ENCODE results near the gene DCAF12. TPM values are rescaled to one million over a fixed set of nuclear protein-coding genes. Genes with fewer than 3 reads are reported as not detected.
A peak's percentile ranks its signal among the peaks of the same experiment; 100 is the strongest.

The DCAF12 gene
- total RNA-seq, 1 donor from 2014 or later, result 42.8 TPM

GRCh38 chr9:34084562-34084961, 41.9 kb downstream of the DCAF12 start:
- Mint-ChIP-seq H3K27me3 (ENCODE audit: low read depth) (no peaks in the 10 kb centered on the region), H3K9me3 (no peaks in the 10 kb centered on the region), H3K4me3 (ENCODE audit: low read depth) (no peak overlapping the region), H3K36me3 (ENCODE audit: low read depth) (peaks cover 30% of the 10 kb centered on the region), H3K4me1 (ENCODE audit: low read depth) (peaks cover 5% of the 10 kb centered on the region), H3K27ac (no peak overlapping the region)
- DNase-seq (ENCODE audit: low spot score), result no peak
- intact Hi-C loops (cut with micrococcal nuclease), result no loop called here

- no peak for DNase-seq (ENCODE audit: low spot score)
- Mint-ChIP-seq H3K9me3 (no peaks in the 10 kb centered on the region), H3K27ac (no peak overlapping the region), H3K27me3 (ENCODE audit: low read depth) (no peaks in the 10 kb centered on the region), H3K4me1 (ENCODE audit: low read depth) (no peaks in the 10 kb centered on the region), H3K4me3 (ENCODE audit: low read depth) (no peak overlapping the region), H3K36me3 (ENCODE audit: low read depth) (no peaks in the 10 kb centered on the region)
- intact Hi-C loops (cut with micrococcal nuclease), result no loop called here
Measured at GRCh38 chr9:34079181-34079580, 47.3 kb downstream of the DCAF12 start.

GRCh38 chr9:34072868-34073590, 53.5 kb downstream of the DCAF12 start:
- no peaks in the 10 kb centered on the region for H3K4me1 Mint-ChIP-seq (ENCODE audit: low read depth)
- intact Hi-C loops (cut with micrococcal nuclease), result loop anchor here (5.0 kb wide), 2 partner anchors 61 to 261 kb away; no protein-coding TSS in a partner anchor
- no peaks in the 10 kb centered on the region for H3K27me3 Mint-ChIP-seq (ENCODE audit: low read depth)
- H3K9me3 Mint-ChIP-seq, result no peaks in the 10 kb centered on the region
- DNase-seq (ENCODE audit: low spot score), result no peak
- no peaks in the 10 kb centered on the region for H3K36me3 Mint-ChIP-seq (ENCODE audit: low read depth)
- H3K4me3 Mint-ChIP-seq (ENCODE audit: low read depth), result no peak overlapping the region
- no peak overlapping the region for H3K27ac Mint-ChIP-seq

GRCh38 chr9:34072410-34072809, 54.1 kb downstream of the DCAF12 start:
- no peaks in the 10 kb centered on the region for H3K4me1 Mint-ChIP-seq (ENCODE audit: low read depth)
- no peak overlapping the region for H3K4me3 Mint-ChIP-seq (ENCODE audit: low read depth)
- no peaks in the 10 kb centered on the region for H3K9me3 Mint-ChIP-seq
- H3K27me3 Mint-ChIP-seq (ENCODE audit: low read depth), result no peaks in the 10 kb centered on the region
- no peak overlapping the region for H3K27ac Mint-ChIP-seq
- H3K36me3 Mint-ChIP-seq (ENCODE audit: low read depth), result no peaks in the 10 kb centered on the region
- no peak for DNase-seq (ENCODE audit: low spot score)
- intact Hi-C loops (cut with micrococcal nuclease), result loop anchor here (5.0 kb wide), 2 partner anchors 60 to 260 kb away; no protein-coding TSS in a partner anchor

- Mint-ChIP-seq H3K9me3 (no peaks in the 10 kb centered on the region), H3K4me1 (ENCODE audit: low read depth) (no peaks in the 10 kb centered on the region), H3K27me3 (ENCODE audit: low read depth) (no peaks in the 10 kb centered on the region), H3K4me3 (ENCODE audit: low read depth) (no peak overlapping the region), H3K27ac (no peak overlapping the region), H3K36me3 (ENCODE audit: low read depth) (no peaks in the 10 kb centered on the region)
- DNase-seq (ENCODE audit: low spot score), result no peak
- intact Hi-C loops (cut with micrococcal nuclease), result loop anchor here (5.0 kb wide), 2 partner anchors 58 to 258 kb away; no protein-coding TSS in a partner anchor
Measured at GRCh38 chr9:34070606-34071324, 55.7 kb downstream of the DCAF12 start.

- no peak overlapping the region for H3K27ac Mint-ChIP-seq
- intact Hi-C loops (cut with micrococcal nuclease), result loop anchor here (5.0 kb wide), 2 partner anchors 58 to 258 kb away; no protein-coding TSS in a partner anchor
- H3K4me1 Mint-ChIP-seq (ENCODE audit: low read depth), result no peaks in the 10 kb centered on the region
- H3K36me3 Mint-ChIP-seq (ENCODE audit: low read depth), result no peaks in the 10 kb centered on the region
- no peaks in the 10 kb centered on the region for H3K27me3 Mint-ChIP-seq (ENCODE audit: low read depth)
- no peak overlapping the region for H3K4me3 Mint-ChIP-seq (ENCODE audit: low read depth)
- no peaks in the 10 kb centered on the region for H3K9me3 Mint-ChIP-seq
- DNase-seq (ENCODE audit: low spot score), result no peak
Measured at GRCh38 chr9:34069831-34070230, 56.7 kb downstream of the DCAF12 start.

- no peaks in the 10 kb centered on the region for H3K4me1 Mint-ChIP-seq (ENCODE audit: low read depth)
- no peaks in the 10 kb centered on the region for H3K36me3 Mint-ChIP-seq (ENCODE audit: low read depth)
- no peak for DNase-seq (ENCODE audit: low spot score)
- no peaks in the 10 kb centered on the region for H3K9me3 Mint-ChIP-seq
- H3K27me3 Mint-ChIP-seq (ENCODE audit: low read depth), result no peaks in the 10 kb centered on the region
- no peak overlapping the region for H3K27ac Mint-ChIP-seq
- no peak overlapping the region for H3K4me3 Mint-ChIP-seq (ENCODE audit: low read depth)
- intact Hi-C loops (cut with micrococcal nuclease), result no loop called here
Measured at GRCh38 chr9:34065541-34065940, 61.0 kb downstream of the DCAF12 start.

GRCh38 chr9:34059954-34060353, 66.5 kb downstream of the DCAF12 start:
- no peak for DNase-seq (ENCODE audit: low spot score)
- Mint-ChIP-seq H3K27ac (no peak overlapping the region), H3K27me3 (ENCODE audit: low read depth) (peaks cover 3% of the 10 kb centered on the region), H3K9me3 (no peaks in the 10 kb centered on the region), H3K4me1 (ENCODE audit: low read depth) (no peaks in the 10 kb centered on the region), H3K4me3 (ENCODE audit: low read depth) (no peak overlapping the region), H3K36me3 (ENCODE audit: low read depth) (no peaks in the 10 kb centered on the region)
- intact Hi-C loops (cut with micrococcal nuclease), result no loop called here

GRCh38 chr9:34059281-34059680, 67.2 kb downstream of the DCAF12 start:
- H3K36me3 Mint-ChIP-seq (ENCODE audit: low read depth), result no peaks in the 10 kb centered on the region
- H3K9me3 Mint-ChIP-seq, result no peaks in the 10 kb centered on the region
- no peak overlapping the region for H3K4me3 Mint-ChIP-seq (ENCODE audit: low read depth)
- H3K27ac Mint-ChIP-seq, result no peak overlapping the region
- peaks cover 3% of the 10 kb centered on the region for H3K27me3 Mint-ChIP-seq (ENCODE audit: low read depth)
- DNase-seq (ENCODE audit: low spot score), result no peak
- no peaks in the 10 kb centered on the region for H3K4me1 Mint-ChIP-seq (ENCODE audit: low read depth)
- intact Hi-C loops (cut with micrococcal nuclease), result no loop called here

GRCh38 chr9:34049630-34050384, 76.7 kb downstream of the DCAF12 start:
- peak overlapping the region; percentile 98 for H3K27ac Mint-ChIP-seq
- peaks cover 11% of the 10 kb centered on the region for H3K36me3 Mint-ChIP-seq (ENCODE audit: low read depth)
- peak overlapping the region; percentile 91 for H3K4me3 Mint-ChIP-seq (ENCODE audit: low read depth)
- H3K4me1 Mint-ChIP-seq (ENCODE audit: low read depth), result peaks cover 39% of the 10 kb centered on the region
- no peak for DNase-seq (ENCODE audit: low spot score)
- intact Hi-C loops (cut with micrococcal nuclease), result loop anchor here (1.0 to 2.0 kb wide), 6 partner anchors 76 to 759 kb away; partner anchors contain the start of genes DCAF12, DNAI1, FAM219A and MYORG
- no peaks in the 10 kb centered on the region for H3K9me3 Mint-ChIP-seq
- no peaks in the 10 kb centered on the region for H3K27me3 Mint-ChIP-seq (ENCODE audit: low read depth)

GRCh38 chr9:34048727-34049629, 77.5 kb downstream of the DCAF12 start, which contains the start of gene UBAP2:
Gene UBAP2 (minus strand): TSS chr9:34048887. CDS start chr9:34017148, 31,739 bp downstream.
- Mint-ChIP-seq H3K4me1 (ENCODE audit: low read depth) (peaks cover 39% of the 10 kb centered on the region), H3K4me3 (ENCODE audit: low read depth) (peak within 1 kb of the TSS; percentile 91), H3K27ac (peak within 1 kb of the TSS; percentile 98), H3K27me3 (ENCODE audit: low read depth) (no peaks in the 10 kb centered on the region), H3K36me3 (ENCODE audit: low read depth) (peaks cover 11% of the 10 kb centered on the region), H3K9me3 (no peaks in the 10 kb centered on the region)
- intact Hi-C loops (cut with micrococcal nuclease), result loop anchor here (1.0 to 2.0 kb wide), 6 partner anchors 77 to 758 kb away; partner anchors contain the start of genes DCAF12, DNAI1, FAM219A and MYORG
- DNase-seq (ENCODE audit: low spot score), result peak; percentile 96
